NK-92 (cell line): ENCODE measurements around the gene CNOT2.

Source experiments
- DNase-seq: peaks from one replicate; lab custom pipeline; 2025; ENCODE audit not compliant: unreplicated experiment; lab: John Stamatoyannopoulos, UW

CNOT2 gene

DNA sequence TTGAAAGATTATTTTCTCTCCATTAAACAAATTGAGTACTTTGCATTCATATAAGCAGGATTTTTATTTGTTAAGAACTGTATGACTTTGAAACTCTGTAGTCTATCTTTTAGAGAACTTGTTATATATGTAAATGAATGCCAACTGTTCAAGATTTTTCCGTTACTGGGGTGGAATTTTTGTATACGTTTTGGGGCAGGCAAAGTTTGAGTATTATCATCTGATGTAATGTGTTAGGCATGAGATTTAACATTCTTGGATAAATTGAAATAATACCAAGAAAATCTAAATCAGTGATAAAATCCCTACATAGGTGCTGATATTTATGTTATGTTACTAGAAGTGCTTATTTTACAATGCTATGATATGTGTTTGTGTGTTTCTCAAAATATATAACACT is 8.4 kb downstream of the CNOT2 start:
- DNase-seq, result no peak

DNA sequence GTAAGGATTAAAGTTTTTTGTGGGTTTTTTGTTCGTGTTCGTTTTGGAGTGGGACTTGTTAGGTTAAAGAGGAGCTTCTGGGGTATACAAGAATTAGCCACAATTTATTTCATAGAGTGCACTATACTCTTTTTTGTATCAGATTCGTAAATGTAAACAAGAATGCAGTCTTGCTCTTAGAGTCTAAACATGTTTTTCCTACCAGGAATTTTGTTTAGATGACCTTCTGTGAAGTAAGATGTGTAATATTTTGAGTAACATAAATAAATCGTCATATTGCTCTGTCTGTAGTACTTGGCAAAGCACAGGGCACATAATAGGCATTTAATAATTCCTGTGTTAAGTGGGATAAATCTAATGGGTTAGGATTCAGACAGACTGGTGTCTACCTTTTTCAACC is 9.6 kb downstream of the CNOT2 start:
- DNase-seq, result no peak

GRCh38 chr12:70254225-70254624 is 11.0 kb downstream of the CNOT2 start:
- DNase-seq, result no peak

DNA sequence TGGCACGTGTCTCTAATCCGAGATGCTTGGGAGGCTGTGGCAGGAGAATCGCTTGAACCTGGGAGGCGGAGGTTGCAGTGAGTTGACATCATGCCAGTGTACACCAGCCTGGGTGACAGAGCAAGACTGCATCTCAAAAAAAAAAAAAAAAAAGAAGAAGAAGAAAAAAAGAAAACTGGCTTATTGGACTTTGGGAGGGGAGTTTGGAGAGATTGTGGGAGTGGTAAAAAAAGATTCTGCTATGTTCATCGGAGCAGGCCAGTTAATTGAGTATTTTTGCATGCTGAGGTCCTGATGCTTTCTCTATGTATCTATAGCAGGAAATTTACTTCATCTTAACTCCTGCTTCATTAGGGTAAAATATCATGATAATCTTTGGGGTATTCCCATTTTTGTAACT is 11.6 kb downstream of the CNOT2 start:
- DNase-seq, result no peak

DNA sequence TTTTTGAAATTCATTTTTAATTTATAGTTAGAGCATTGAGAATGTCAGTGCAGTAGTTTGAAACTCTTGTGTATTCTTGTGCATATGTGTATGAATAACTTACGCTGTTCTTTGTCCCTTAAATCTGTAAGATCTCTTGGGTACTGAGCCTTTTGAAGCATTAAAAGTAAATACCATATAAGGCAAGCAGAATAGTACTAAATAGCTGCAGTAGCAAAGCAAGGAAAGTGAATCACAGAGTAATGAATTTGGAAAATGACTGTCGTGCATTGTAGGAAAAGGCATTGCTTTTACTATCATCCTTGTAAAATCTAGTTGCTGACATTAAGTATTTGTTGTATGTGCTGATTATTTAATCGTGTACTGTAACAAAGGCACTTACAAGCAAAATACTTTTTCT is 12.1 kb downstream of the CNOT2 start:
- DNase-seq, result no peak

- DNase-seq, result no peak
Measured at GRCh38 chr12:70258605-70259403, 15.6 kb downstream of the CNOT2 start.

- no peak for DNase-seq
Measured at GRCh38 chr12:70260646-70261045, 17.4 kb downstream of the CNOT2 start.

DNA sequence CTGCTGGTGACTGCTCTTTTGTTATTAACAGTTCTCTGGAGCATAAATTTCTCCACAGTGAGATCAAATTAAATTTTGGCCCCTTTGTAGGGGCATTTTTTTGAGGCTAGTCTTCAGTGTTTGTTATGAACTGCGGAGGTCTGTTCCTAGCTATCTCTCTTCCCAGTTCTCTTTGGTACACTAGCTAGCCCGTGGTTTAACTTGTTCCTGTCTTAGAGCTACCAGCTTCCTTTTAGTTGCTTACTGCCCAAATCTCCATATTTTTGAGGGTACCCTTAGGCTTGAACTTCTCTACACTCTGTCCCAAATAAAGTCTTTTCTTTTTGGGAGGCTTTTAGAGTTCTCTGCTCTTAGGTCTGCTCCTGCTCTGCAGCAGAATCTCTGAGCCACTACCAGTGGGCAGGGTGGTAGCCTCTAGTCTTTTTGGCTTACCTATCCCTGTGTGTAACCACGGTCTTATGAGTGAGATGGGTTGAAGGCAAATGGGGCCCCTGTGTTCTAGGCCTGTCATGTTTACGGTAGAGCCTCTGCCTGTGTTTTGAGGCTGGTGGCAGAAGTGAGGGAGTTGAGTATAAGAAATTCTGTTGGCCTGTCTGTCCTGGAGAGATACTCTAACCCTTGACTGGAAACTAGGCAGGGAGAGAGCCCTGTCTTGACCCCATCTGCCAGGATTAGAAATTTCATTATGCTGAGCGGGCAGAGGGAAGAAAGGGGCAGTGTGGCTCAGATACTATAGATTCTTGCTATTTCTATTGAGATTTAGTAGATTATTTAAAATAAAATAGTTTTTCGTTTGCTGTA is 21.0 kb downstream of the CNOT2 start:
- no peak for DNase-seq

GRCh38 chr12:70265132-70265531 is 21.9 kb downstream of the CNOT2 start:
- DNase-seq, result no peak

GRCh38 chr12:70267550-70267949 is 24.3 kb downstream of the CNOT2 start:
- DNase-seq, result no peak

DNA sequence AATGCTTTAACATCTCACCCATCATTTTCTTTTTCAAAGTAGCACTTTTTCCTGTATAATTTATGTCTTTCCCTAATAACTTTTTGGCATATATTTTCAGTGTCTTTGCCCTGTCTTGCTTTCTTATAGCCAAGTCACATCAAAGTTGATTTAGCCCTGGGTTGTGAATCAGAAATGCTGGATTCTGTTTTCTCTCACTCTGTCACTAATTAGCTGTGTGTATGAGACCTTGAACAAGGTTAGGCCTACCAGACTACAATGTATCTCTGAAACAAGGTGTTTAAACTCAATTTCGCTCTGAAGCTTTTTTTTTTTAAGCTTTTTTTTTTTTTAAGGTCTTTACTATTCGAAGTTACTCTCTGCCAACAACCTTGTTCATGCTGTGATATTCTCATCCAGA is 25.7 kb downstream of the CNOT2 start:
- DNase-seq, result no peak

- DNase-seq, result no peak
Measured at GRCh38 chr12:70270108-70270507, 26.9 kb downstream of the CNOT2 start.

DNA sequence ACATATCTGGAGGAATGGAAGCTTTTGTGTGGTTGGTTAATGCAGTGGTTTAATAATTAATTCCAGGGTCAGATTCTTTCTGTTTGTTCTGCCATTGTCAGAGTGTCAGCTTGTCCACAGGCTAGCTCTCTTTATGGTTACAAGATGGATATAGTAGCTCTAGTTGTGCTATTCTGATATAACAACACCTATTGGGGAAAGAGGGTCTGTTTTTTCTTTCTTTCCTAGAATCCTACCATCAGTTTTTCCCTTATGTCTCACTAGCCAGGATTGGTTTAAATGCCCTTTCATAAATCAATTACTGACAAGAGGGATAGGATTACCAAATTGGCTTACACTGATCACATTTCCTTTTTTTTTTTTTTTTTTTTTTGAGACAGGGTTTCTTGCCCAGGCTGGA is 27.8 kb downstream of the CNOT2 start:
- no peak for DNase-seq

- DNase-seq, result no peak
Measured at GRCh38 chr12:70272510-70272909, 29.3 kb downstream of the CNOT2 start.

DNA sequence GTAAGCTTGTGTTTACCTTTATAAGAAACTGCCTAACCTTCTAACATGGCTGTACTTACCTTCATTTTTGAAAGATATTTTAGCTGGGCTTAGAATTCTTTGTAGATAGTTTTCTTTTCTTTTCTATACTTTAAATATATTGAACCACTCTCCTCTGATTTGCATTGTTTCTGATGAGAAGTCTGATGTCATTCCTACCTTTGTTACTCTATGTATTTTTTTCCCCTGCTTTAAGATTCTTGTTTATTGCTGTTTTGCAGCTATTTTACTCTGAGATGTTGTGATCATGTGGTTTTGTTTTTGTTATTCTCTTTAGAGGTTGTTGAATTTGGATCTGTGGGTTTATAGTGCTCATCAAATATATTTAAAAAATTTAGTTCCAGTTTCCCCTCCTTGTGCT is 31.8 kb downstream of the CNOT2 start:
- no peak for DNase-seq

GRCh38 chr12:70277973-70278372 is 34.7 kb downstream of the CNOT2 start:
- no peak for DNase-seq

GRCh38 chr12:70278945-70279344 is 35.7 kb downstream of the CNOT2 start:
- no peak for DNase-seq

GRCh38 chr12:70283232-70283631 is 40.0 kb downstream of the CNOT2 start:
- DNase-seq, result no peak

GRCh38 chr12:70288817-70289216 is 45.6 kb downstream of the CNOT2 start:
- no peak for DNase-seq

DNA sequence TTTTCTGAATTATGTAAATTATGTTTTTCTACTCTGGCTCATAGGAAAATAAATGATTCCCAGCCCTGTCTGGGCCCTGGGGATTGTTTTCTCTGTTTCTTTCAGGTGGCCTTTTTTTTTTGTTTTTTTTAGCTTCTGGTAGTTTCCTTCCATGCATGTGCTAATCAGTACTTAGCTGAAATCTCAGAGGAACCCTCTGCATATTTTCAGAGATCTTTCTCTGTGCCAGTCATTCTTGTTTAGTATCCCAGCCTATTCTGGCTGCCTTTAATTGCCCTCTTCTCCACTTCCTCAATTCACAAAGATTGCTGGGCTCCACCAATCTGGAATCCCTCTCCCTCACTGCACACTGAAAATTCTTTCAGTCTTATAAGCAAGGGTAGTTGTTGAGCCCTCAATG is 46.9 kb downstream of the CNOT2 start:
- DNase-seq, result no peak

DNA sequence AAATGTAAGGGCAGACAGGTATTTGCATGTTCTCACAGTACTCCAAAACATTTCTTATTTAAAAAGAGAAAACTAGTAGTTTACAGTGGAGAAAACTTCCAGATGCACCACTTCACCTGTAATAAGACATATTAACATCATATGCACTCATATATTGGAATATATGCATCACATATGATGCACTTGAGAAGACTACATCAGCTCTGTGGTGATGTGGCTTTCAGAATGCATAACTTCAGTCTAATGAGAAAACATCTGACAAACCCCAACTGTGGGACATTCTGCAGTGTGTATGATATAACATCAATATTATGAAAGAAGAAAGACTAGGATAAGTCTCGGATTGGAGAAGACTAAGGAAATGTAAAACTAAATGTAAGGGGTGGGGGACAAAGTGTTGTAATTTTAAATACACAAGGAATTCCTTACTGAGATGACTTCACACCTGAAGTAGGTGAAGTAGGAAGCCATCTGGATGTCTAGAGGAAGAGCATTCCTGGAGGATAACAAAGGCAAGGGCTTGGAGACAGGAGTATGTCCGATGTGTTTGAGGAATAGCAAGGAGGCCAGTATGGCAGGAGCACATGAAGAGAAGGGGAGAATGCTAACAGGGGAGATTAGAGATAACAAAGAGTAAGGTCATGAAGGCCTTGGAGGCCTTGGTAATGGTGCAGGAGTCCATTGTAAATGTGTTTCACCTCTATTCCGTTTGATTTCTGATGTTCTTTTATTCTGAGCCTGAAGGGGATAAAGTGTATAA is 49.0 kb downstream of the CNOT2 start:
- DNase-seq, result no peak
